Measurements from ENCODE around the gene BAHD1.

The BAHD1 gene

DNA sequence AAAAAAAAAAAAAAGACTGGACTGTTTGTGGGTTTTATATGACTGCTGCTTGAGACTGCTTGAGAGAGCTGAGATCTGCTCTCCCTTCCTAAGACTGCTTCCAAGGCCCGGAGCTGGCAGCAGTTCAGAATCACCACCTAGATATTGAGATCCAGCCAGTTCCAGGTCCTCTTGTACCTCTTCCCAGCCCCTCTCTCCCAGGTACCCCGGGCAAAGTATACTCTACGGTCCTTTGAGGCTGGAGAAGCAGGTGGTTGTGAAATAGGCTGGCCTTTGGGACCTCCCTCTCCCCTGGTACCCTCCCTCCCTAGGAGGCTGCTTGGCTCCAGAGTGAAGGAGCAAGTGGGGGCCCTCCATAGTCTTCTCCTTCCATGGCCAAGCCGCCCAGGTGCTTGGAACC, 12.6 kb upstream of the BAHD1 start:
- TF ChIP-seq EZH2 (optimal IDR thresholded peaks at IDR 0.05; ENCODE audit: low read depth, low read length) (no peak), EZH2phosphoT487 (IDR thresholded peaks at IDR 0.05; ENCODE audit: low read length) (no peak), CTCF (IDR thresholded peaks at IDR 0.05; ENCODE audit: low read length) (no peak)
- Histone ChIP-seq H3K9me2 (replicated peaks; ENCODE audit: insufficient read depth, low read length) (no peaks in the 10 kb centered on the region), H3K9ac (ENCODE audit: low read length) (no peak overlapping the region), H3K36me3 (replicated peaks; ENCODE audit: insufficient read depth, low read length) (no peaks in the 10 kb centered on the region), H3K27ac (ENCODE audit: low read length) (no peak overlapping the region), H3K4me3 (ENCODE audit: low read length) (no peak overlapping the region), H3K9me3 (replicated peaks; ENCODE audit: insufficient read depth, low read length) (no peaks in the 10 kb centered on the region), H3K27me3 (replicated peaks; ENCODE audit: insufficient read depth, low read length) (no peaks in the 10 kb centered on the region), H2AFZ (ENCODE audit: low read length) (no peak overlapping the region), H3K4me2 (ENCODE audit: low read depth, low read length) (no peak overlapping the region), H3K4me1 (ENCODE audit: low read length) (no peaks in the 10 kb centered on the region), H4K20me1 (ENCODE audit: insufficient read depth, low read length) (no peaks in the 10 kb centered on the region), H3F3A (ENCODE audit: insufficient read depth, low read length) (no peaks in the 10 kb centered on the region), H3K79me2 (ENCODE audit: low read length) (no peaks in the 10 kb centered on the region)
- no peak for DNase-seq

DNA sequence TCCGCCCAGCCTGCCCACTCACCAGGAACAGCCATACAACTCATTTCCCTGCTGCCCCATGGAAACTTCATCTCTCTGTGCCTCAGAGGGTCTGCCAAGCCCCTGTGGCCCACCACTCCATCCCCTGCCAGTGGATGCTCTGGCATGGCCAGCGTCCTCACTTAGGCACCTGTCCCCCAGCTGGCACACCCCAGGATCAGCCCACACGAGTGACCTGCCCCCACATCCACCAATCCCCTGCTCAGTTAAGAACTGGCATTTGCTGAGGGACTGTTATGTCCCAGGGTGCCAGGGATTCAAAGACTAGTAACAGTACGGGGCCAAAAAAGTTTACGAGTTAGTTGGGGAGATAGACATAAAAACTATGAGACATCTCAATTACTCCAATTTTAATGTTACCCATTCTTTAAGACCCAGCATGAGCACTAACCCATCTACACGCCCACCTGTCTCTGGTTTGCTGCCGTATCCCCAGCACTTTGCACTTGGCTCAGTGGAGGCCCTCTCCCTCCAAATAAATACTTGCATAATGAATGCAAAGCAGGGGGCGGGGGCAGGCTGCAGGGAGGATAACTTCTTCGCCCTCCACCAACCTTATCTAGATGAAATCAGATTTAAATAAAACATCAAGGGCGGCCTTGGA, 11.6 kb upstream of the BAHD1 start:
- Histone ChIP-seq H2AFZ (ENCODE audit: low read length) (no peak overlapping the region), H3K27me3 (replicated peaks; ENCODE audit: insufficient read depth, low read length) (no peaks in the 10 kb centered on the region), H3K79me2 (ENCODE audit: low read length) (no peaks in the 10 kb centered on the region), H3F3A (ENCODE audit: insufficient read depth, low read length) (no peaks in the 10 kb centered on the region), H3K36me3 (replicated peaks; ENCODE audit: insufficient read depth, low read length) (no peaks in the 10 kb centered on the region), H3K4me3 (ENCODE audit: low read length) (no peak overlapping the region), H3K9me3 (replicated peaks; ENCODE audit: insufficient read depth, low read length) (no peaks in the 10 kb centered on the region), H3K4me2 (ENCODE audit: low read depth, low read length) (no peak overlapping the region), H3K9ac (ENCODE audit: low read length) (no peak overlapping the region), H3K9me2 (replicated peaks; ENCODE audit: insufficient read depth, low read length) (no peaks in the 10 kb centered on the region), H3K4me1 (ENCODE audit: low read length) (no peaks in the 10 kb centered on the region), H3K27ac (ENCODE audit: low read length) (no peak overlapping the region), H4K20me1 (ENCODE audit: insufficient read depth, low read length) (no peaks in the 10 kb centered on the region)
- TF ChIP-seq CTCF (IDR thresholded peaks at IDR 0.05; ENCODE audit: low read length) (no peak), EZH2 (optimal IDR thresholded peaks at IDR 0.05; ENCODE audit: low read depth, low read length) (no peak), EZH2phosphoT487 (IDR thresholded peaks at IDR 0.05; ENCODE audit: low read length) (no peak)
- no peak for DNase-seq

GRCh38 chr15:40430271-40430805, 10.4 kb upstream of the BAHD1 start:
- Histone ChIP-seq H3K4me1 (ENCODE audit: low read length) (no peaks in the 10 kb centered on the region), H3K4me2 (ENCODE audit: low read depth, low read length) (no peak overlapping the region), H3K79me2 (ENCODE audit: low read length) (no peaks in the 10 kb centered on the region), H3K27ac (ENCODE audit: low read length) (no peak overlapping the region), H3K9ac (ENCODE audit: low read length) (no peak overlapping the region), H3K36me3 (replicated peaks; ENCODE audit: insufficient read depth, low read length) (no peaks in the 10 kb centered on the region), H2AFZ (ENCODE audit: low read length) (no peak overlapping the region), H3F3A (ENCODE audit: insufficient read depth, low read length) (no peaks in the 10 kb centered on the region), H3K9me3 (replicated peaks; ENCODE audit: insufficient read depth, low read length) (no peaks in the 10 kb centered on the region), H3K27me3 (replicated peaks; ENCODE audit: insufficient read depth, low read length) (no peaks in the 10 kb centered on the region), H3K4me3 (ENCODE audit: low read length) (no peak overlapping the region), H4K20me1 (ENCODE audit: insufficient read depth, low read length) (no peaks in the 10 kb centered on the region), H3K9me2 (replicated peaks; ENCODE audit: insufficient read depth, low read length) (no peaks in the 10 kb centered on the region)
- TF ChIP-seq CTCF (IDR thresholded peaks at IDR 0.05; ENCODE audit: low read length) (no peak), EZH2 (optimal IDR thresholded peaks at IDR 0.05; ENCODE audit: low read depth, low read length) (no peak), EZH2phosphoT487 (IDR thresholded peaks at IDR 0.05; ENCODE audit: low read length) (no peak)
- no peak for DNase-seq
